OCI-LY1 (cell line): ENCODE data around the gene KANK3.
"Not testable (repeated sequence)": the region's sequence is repeated elsewhere in the genome, so short reads cannot be mapped to it uniquely, and the experiment has no call there.

Experiments used
- H2AFZ ChIP-seq: fragments of 200-600 bp; sonication (generic), shearing (Covaris generic); 2 replicates; pipeline ENCODE4 v1.6.0; 2014; ENCODE audit warnings: antibody characterized with exemption, mild to moderate bottlenecking, low read length
- H3F3A ChIP-seq: fragments of 200-600 bp; sonication (generic), shearing (Covaris generic); 2 replicates; pipeline ENCODE4 v1.6.0; 2014; ENCODE audit warnings: mild to moderate bottlenecking, antibody characterized with exemption, low read length, moderate library complexity; ENCODE audit not compliant: insufficient read depth
- H3K27ac ChIP-seq: fragments of 200-600 bp; sonication (generic); 2 replicates; pipeline ENCODE4 v1.5.1; 2014; ENCODE audit warnings: low read length, mixed run types, mild to moderate bottlenecking, low read depth; ENCODE audit not compliant: poor library complexity, severe bottlenecking
- H3K27me3 ChIP-seq: fragments of 200-600 bp; sonication (generic); 2 replicates; pipeline ENCODE4 v1.6.0; 2014; ENCODE audit warnings: antibody characterized with exemption, mild to moderate bottlenecking, low read length, moderate library complexity; ENCODE audit not compliant: insufficient read depth
- H3K36me3 ChIP-seq: fragments of 200-600 bp; sonication (generic); 2 replicates; pipeline ENCODE4 v1.6.1; 2014; ENCODE audit warnings: mild to moderate bottlenecking, antibody characterized with exemption, low read length, moderate library complexity, mixed read lengths; ENCODE audit not compliant: insufficient read depth
- H3K4me1 ChIP-seq: fragments of 200-600 bp; sonication (generic); 2 replicates; pipeline ENCODE4 v1.5.1; 2014; ENCODE audit warnings: mild to moderate bottlenecking, low read length, moderate library complexity; ENCODE audit not compliant: insufficient read depth, severe bottlenecking
- H3K4me2 ChIP-seq: fragments of 200-600 bp; sonication (generic), shearing (Covaris generic); 2 replicates; pipeline ENCODE4 v1.6.1; 2014; ENCODE audit warnings: low read length
- H3K4me3 ChIP-seq: fragments of 200-600 bp; sonication (generic); 2 replicates; pipeline ENCODE4 v1.5.1; 2014; ENCODE audit warnings: low read length, low read depth, mild to moderate bottlenecking, mixed read lengths; ENCODE audit not compliant: poor library complexity, severe bottlenecking
- H3K79me2 ChIP-seq: fragments of 200-600 bp; shearing (Covaris generic); 2 replicates; pipeline ENCODE4 v1.6.1; 2016; ENCODE audit warnings: mixed run types, low read length, mixed read lengths; ENCODE audit not compliant: insufficient read depth
- H3K9ac ChIP-seq: fragments of 200-600 bp; sonication (generic), shearing (Covaris generic); 2 replicates; pipeline ENCODE4 v1.6.1; 2014; ENCODE audit warnings: mild to moderate bottlenecking, low read length, mixed read lengths
- H3K9me2 ChIP-seq: fragments of 200-600 bp; sonication (generic), shearing (Covaris generic); 2 replicates; pipeline ENCODE4 v1.6.1; 2014; ENCODE audit warnings: low read depth, mild to moderate bottlenecking, low read length, mixed read lengths
- H3K9me3 ChIP-seq: fragments of 200-600 bp; shearing (Covaris generic); 2 replicates; pipeline ENCODE4 v1.6.1; 2014; ENCODE audit warnings: low read length, mixed read lengths
- H4K20me1 ChIP-seq: fragments of 200-600 bp; sonication (generic), shearing (Covaris generic); 2 replicates; pipeline ENCODE4 v1.6.0; 2016; ENCODE audit warnings: mild to moderate bottlenecking, low read length; ENCODE audit not compliant: insufficient read depth
- EZH2 ChIP-seq: fragments of 200-600 bp; sonication (generic), shearing (Covaris generic); IDR thresholded peaks from 2 replicates; pipeline ENCODE4 v1.8.0; 2017; ENCODE audit warnings: borderline replicate concordance, mixed run types, mild to moderate bottlenecking, antibody characterized with exemption, low read length, moderate library complexity, mixed read lengths
- TF ChIP-seq, protein P1 (sequence below): fragments of 200-600 bp; sonication (generic), shearing (Covaris generic); IDR thresholded peaks from 2 replicates; pipeline ENCODE4 v1.5.1; 2017; ENCODE audit warnings: mild to moderate bottlenecking, antibody characterized with exemption, low read length, moderate library complexity, mixed read lengths

Gene KANK3

DNA sequence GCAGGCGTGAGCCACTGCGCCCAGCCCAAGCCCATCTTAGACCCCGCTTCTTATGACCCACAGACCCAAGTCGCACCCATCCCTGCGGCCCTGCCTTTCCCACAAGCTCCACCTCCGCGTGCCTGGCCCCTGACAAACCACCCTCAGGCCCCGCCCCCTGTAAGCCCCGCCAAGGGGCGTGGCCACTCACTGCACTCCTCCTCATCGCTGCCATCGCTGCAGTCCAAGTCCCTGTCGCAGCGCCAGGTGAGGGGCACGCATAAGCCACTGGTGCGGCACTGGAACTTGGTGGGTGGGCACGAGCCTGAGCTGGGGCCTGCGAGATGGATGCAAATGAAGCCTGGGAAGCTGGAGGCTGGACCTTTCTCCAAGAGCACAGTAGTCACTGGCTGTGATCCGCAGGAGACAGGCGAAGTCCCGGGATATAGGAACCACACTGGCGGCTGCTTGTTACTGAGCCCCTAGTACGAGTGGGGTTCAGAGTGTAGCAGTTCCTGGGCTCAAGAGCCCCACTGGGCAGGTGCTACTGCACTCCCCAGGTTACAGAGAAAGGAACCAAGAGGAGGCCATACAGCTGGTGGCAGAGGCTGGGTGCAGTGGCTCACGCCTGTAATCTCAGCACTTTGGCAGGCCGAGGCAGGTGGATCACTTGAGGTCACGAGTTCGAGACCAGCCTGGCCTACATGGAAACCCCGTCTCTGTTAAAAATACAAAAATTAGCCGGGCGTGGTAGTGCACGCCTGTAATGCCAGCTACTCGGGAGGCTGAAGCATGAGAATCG is 38.0 kb downstream of the KANK3 start:
- no peaks in the 10 kb centered on the region for H3K9me3 ChIP-seq
- no peak for TF ChIP-seq EZH2
- TF ChIP-seq, protein P1, sequence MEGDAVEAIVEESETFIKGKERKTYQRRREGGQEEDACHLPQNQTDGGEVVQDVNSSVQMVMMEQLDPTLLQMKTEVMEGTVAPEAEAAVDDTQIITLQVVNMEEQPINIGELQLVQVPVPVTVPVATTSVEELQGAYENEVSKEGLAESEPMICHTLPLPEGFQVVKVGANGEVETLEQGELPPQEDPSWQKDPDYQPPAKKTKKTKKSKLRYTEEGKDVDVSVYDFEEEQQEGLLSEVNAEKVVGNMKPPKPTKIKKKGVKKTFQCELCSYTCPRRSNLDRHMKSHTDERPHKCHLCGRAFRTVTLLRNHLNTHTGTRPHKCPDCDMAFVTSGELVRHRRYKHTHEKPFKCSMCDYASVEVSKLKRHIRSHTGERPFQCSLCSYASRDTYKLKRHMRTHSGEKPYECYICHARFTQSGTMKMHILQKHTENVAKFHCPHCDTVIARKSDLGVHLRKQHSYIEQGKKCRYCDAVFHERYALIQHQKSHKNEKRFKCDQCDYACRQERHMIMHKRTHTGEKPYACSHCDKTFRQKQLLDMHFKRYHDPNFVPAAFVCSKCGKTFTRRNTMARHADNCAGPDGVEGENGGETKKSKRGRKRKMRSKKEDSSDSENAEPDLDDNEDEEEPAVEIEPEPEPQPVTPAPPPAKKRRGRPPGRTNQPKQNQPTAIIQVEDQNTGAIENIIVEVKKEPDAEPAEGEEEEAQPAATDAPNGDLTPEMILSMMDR: no peak
- H2AFZ ChIP-seq: no peak overlapping the region
- H3K4me3 ChIP-seq: no peak overlapping the region
- H3K4me1 ChIP-seq: peaks cover 22% of the 10 kb centered on the region
- no peak overlapping the region for H3K9ac ChIP-seq
- no peaks in the 10 kb centered on the region for H3F3A ChIP-seq
- H3K27me3 ChIP-seq: no peaks in the 10 kb centered on the region
- H3K36me3 ChIP-seq: peaks cover 47% of the 10 kb centered on the region
- no peak overlapping the region for H3K27ac ChIP-seq
- no peaks in the 10 kb centered on the region for H4K20me1 ChIP-seq
- H3K4me2 ChIP-seq: no peak overlapping the region
- H3K9me2 ChIP-seq: no peaks in the 10 kb centered on the region
- H3K79me2 ChIP-seq: no peaks in the 10 kb centered on the region; the same call in 1 of the 2 replicates

DNA sequence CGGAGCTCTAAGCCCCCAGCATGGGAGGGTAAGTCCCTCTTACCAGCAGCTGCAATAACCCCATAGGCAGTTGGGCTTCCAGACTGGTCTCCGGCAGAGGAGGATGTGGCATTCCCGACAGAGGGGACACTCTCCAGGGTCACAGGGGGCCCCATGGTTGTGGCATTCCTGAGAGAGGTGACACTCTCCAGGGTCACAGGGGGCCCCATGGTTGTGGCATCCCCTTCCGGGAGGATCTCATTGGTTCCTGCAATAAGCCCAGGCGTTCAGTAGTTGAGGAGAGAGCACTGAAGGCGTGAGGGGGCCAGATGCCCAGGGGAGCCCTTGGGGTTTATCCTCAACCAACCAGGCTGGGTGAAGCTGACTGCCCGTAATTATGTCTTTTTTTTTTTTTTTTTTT is 40.3 kb downstream of the KANK3 start:
- Histone ChIP-seq H3K36me3 (peaks cover 44% of the 10 kb centered on the region), H3K4me1 (peaks cover 14% of the 10 kb centered on the region), H4K20me1 (no peaks in the 10 kb centered on the region)

DNA sequence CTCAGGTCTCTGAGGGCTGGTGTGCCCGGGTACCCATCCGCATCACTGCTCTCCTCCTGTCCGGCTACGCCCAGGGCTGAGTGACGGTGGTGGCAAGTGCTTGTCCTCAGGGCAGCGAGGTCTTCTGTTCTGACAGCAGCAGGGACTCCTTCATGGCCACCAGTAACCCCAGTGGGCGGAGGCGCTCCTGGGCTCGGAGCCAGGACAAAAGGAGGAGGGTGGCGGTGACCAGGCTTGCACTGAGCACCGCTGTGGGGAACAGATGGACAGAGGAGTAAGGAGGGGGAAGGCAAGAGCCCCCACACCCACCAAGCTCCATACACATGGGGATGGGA is 40.7 kb downstream of the KANK3 start:
- no peak overlapping the region for H3K9ac ChIP-seq
- no peak overlapping the region for H3K4me2 ChIP-seq
- no peak overlapping the region for H3K27ac ChIP-seq
- H2AFZ ChIP-seq: no peak overlapping the region
- no peaks in the 10 kb centered on the region for H4K20me1 ChIP-seq
- no peaks in the 10 kb centered on the region for H3K9me3 ChIP-seq
- no peaks in the 10 kb centered on the region; the same call in 1 of the 2 replicates for H3K79me2 ChIP-seq
- peaks cover 44% of the 10 kb centered on the region for H3K36me3 ChIP-seq
- H3K9me2 ChIP-seq: no peaks in the 10 kb centered on the region
- H3K4me3 ChIP-seq: no peak overlapping the region
- no peak for TF ChIP-seq EZH2
- TF ChIP-seq, protein P1: no peak
- peaks cover 11% of the 10 kb centered on the region for H3K4me1 ChIP-seq
- no peaks in the 10 kb centered on the region for H3F3A ChIP-seq
- H3K27me3 ChIP-seq: no peaks in the 10 kb centered on the region

More for the DNA sequence above, 40.3 kb downstream of the KANK3 start:
- Histone ChIP-seq H3K27me3 (no peaks in the 10 kb centered on the region), H3K9me2 (no peaks in the 10 kb centered on the region), H3K4me3 (no peak overlapping the region), H3K4me2 (no peak overlapping the region), H2AFZ (no peak overlapping the region), H3K9me3 (no peaks in the 10 kb centered on the region), H3F3A (no peaks in the 10 kb centered on the region), H3K9ac (no peak overlapping the region), H3K79me2 (no peaks in the 10 kb centered on the region; the same call in 1 of the 2 replicates), H3K27ac (no peak overlapping the region)
- TF ChIP-seq, protein P1: no peak
- no peak for TF ChIP-seq EZH2

DNA sequence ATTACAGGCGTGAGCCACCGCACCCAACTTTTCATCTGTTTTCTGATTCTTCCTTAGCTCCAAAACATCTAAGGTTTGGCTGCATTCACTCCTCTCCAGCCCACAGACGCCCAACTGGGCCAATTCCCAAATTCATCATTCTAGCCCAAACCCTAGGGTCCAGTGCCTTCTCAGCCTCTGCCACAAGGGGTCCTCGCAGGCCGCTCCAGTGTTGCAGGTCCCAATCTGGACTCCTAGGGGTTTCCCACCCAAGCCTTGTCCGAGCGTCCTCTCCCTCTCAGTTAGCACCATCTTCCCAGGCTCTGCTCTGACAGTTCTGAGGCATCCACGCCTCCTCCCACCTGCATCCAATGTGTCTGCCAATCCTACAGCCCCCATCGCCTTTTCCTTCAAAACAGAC is 51.7 kb downstream of the KANK3 start:
- not testable (repeated sequence) for H4K20me1 ChIP-seq, H3K4me2 ChIP-seq, H2AFZ ChIP-seq, H3K79me2 ChIP-seq, H3K9ac ChIP-seq, H3K27me3 ChIP-seq, H3K4me1 ChIP-seq, H3F3A ChIP-seq, H3K27ac ChIP-seq, H3K9me3 ChIP-seq, H3K9me2 ChIP-seq, H3K36me3 ChIP-seq, H3K4me3 ChIP-seq

DNA sequence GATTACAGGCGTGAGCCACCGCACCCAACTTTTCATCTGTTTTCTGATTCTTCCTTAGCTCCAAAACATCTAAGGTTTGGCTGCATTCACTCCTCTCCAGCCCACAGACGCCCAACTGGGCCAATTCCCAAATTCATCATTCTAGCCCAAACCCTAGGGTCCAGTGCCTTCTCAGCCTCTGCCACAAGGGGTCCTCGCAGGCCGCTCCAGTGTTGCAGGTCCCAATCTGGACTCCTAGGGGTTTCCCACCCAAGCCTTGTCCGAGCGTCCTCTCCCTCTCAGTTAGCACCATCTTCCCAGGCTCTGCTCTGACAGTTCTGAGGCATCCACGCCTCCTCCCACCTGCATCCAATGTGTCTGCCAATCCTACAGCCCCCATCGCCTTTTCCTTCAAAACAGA is 66.6 kb downstream of the KANK3 start:
- H3K4me2 ChIP-seq, H2AFZ ChIP-seq, H3K27ac ChIP-seq, H3K9me2 ChIP-seq, H3K4me3 ChIP-seq, H3K4me1 ChIP-seq, H3K9ac ChIP-seq, H3K27me3 ChIP-seq, H4K20me1 ChIP-seq, H3K36me3 ChIP-seq, H3K79me2 ChIP-seq, H3F3A ChIP-seq, H3K9me3 ChIP-seq: not testable (repeated sequence)
